Smooth muscle cell (in vitro differentiated cells): ENCODE results near the gene NPFFR2. TPM values are rescaled to one million over a fixed set of nuclear protein-coding genes. Genes with fewer than 3 reads are reported as not detected.
"Not testable (repeated sequence)": the region's sequence is repeated elsewhere in the genome, so short reads cannot be mapped to it uniquely, and the experiment has no call there.

Experiments used
- DNase-seq: peaks from one replicate; lab custom pipeline; 2025; ENCODE audit not compliant: unreplicated experiment; lab: John Stamatoyannopoulos, UW
- H2AFZ ChIP-seq: fragments of 200-600 bp; sonication (generic); 2 replicates; pipeline ENCODE4 v1.6.0; 2016; ENCODE audit warnings: antibody characterized with exemption, low read depth, mild to moderate bottlenecking
- H3F3A ChIP-seq: fragments of 200-600 bp; sonication (generic); 2 replicates; pipeline ENCODE4 v1.6.0; 2017; ENCODE audit warnings: antibody characterized with exemption, low read depth
- H3K27ac ChIP-seq: fragments of 200-600 bp; sonication (generic); 2 replicates; pipeline ENCODE4 v1.5.1; 2016; ENCODE audit warnings: low read depth, mild to moderate bottlenecking
- H3K27me3 ChIP-seq: fragments of 200-600 bp; sonication (generic); 2 replicates; pipeline ENCODE4 v1.6.1; 2016; ENCODE audit warnings: low read depth, mild to moderate bottlenecking
- H3K36me3 ChIP-seq: fragments of 200-600 bp; sonication (generic); 2 replicates; pipeline ENCODE4 v1.5.1; 2016; ENCODE audit warnings: low read depth
- H3K4me1 ChIP-seq: fragments of 200-600 bp; sonication (generic); 2 replicates; pipeline ENCODE4 v1.5.1; 2016; ENCODE audit warnings: low read depth
- H3K4me2 ChIP-seq: fragments of 200-600 bp; sonication (generic); 2 replicates; pipeline ENCODE4 v1.6.0; 2016; ENCODE audit warnings: mild to moderate bottlenecking
- H3K4me3 ChIP-seq: fragments of 200-600 bp; sonication (generic); 2 replicates; pipeline ENCODE4 v1.5.1; 2016; ENCODE audit warnings: mild to moderate bottlenecking
- H3K79me2 ChIP-seq: fragments of 200-600 bp; sonication (generic); 2 replicates; pipeline ENCODE4 v1.6.0; 2016; ENCODE audit warnings: low read depth, mild to moderate bottlenecking
- H3K9ac ChIP-seq: fragments of 200-600 bp; sonication (generic); 2 replicates; pipeline ENCODE4 v1.6.0; 2016; ENCODE audit warnings: low read depth
- H3K9me3 ChIP-seq: fragments of 200-600 bp; sonication (generic); replicated peaks from 2 replicates; pipeline ENCODE4 v1.5.1; 2016; ENCODE audit warnings: low read depth
- H4K20me1 ChIP-seq: fragments of 200-600 bp; sonication (generic); 2 replicates; pipeline ENCODE4 v1.6.0; 2016; ENCODE audit warnings: low read depth
- CTCF ChIP-seq: fragments of 200-600 bp; sonication (generic); IDR thresholded peaks from 2 replicates; pipeline ENCODE4 v1.5.1; 2017; ENCODE audit warnings: borderline replicate concordance, mild to moderate bottlenecking, antibody characterized with exemption; ENCODE audit not compliant: insufficient read depth, poor library complexity, severe bottlenecking
- WGBS: methylation state at CpG from one replicate; pipeline ENCODE4 v1.1.7; 2016; ENCODE audit warnings: low lambda C conversion rate; 5-methylcytosine and 5-hydroxymethylcytosine counted together
- polyA plus RNA-seq: library from polyadenylated mRNA; unstranded; fragments of >200 nt; fragmentation: Nextera tagmentation; extraction: Ambion mirVana; gene quantifications from 2 replicates; pipeline ENCODE4 v1.2.1, GENCODE V29; 2016
- total RNA-seq: library from RNA; depleted of rRNA; stranded (reverse); fragments of >200 nt; gene quantifications from 2 replicates; pipeline ENCODE4 v1.2.3, GENCODE V29; 2014

NPFFR2 gene
- total and polyA plus RNA-seq, 2 experiments from 2014 or later = 0.34 TPM; not detected in 1

- H3K9ac ChIP-seq = no peak overlapping the region
- WGBS = 42% methylated on average over 6 of the region's 6 CpGs
- H3K79me2 ChIP-seq = no peaks in the 10 kb centered on the region
- H3F3A ChIP-seq = no peaks in the 10 kb centered on the region
- H2AFZ ChIP-seq = no peak overlapping the region
- no peaks in the 10 kb centered on the region for H3K36me3 ChIP-seq
- no peaks in the 10 kb centered on the region for H4K20me1 ChIP-seq
- H3K4me3 ChIP-seq = no peak overlapping the region
- H3K27me3 ChIP-seq = no peaks in the 10 kb centered on the region
- no peak for DNase-seq
- TF ChIP-seq CTCF = no peak
- peak overlapping the region; percentile 53 for H3K4me2 ChIP-seq
- H3K9me3 ChIP-seq = no peaks in the 10 kb centered on the region
- H3K27ac ChIP-seq = peak overlapping the region; percentile 38
- peaks cover 13% of the 10 kb centered on the region for H3K4me1 ChIP-seq
Observed at GRCh38 chr4:72136429-72136828, 104.6 kb downstream of the NPFFR2 start.

- not testable (repeated sequence) for H3K27me3 ChIP-seq, H3K79me2 ChIP-seq, H3K4me2 ChIP-seq, H4K20me1 ChIP-seq, DNase-seq, H3K4me3 ChIP-seq, H3K9ac ChIP-seq, H3K36me3 ChIP-seq, H3K9me3 ChIP-seq, H3F3A ChIP-seq, H2AFZ ChIP-seq, H3K27ac ChIP-seq
- peaks cover 13% of the 10 kb centered on the region for H3K4me1 ChIP-seq
- 92% methylated on average over 2 of the region's 2 CpGs for WGBS
Observed at GRCh38 chr4:72139997-72140396, 108.2 kb downstream of the NPFFR2 start.

- Histone ChIP-seq H3K79me2 (no peaks in the 10 kb centered on the region), H3K27ac (no peak overlapping the region), H3K4me2 (no peak overlapping the region), H3K36me3 (no peaks in the 10 kb centered on the region), H2AFZ (no peak overlapping the region), H4K20me1 (no peaks in the 10 kb centered on the region), H3K9me3 (no peaks in the 10 kb centered on the region), H3K4me1 (no peaks in the 10 kb centered on the region), H3K4me3 (no peak overlapping the region), H3F3A (no peaks in the 10 kb centered on the region), H3K9ac (no peak overlapping the region), H3K27me3 (no peaks in the 10 kb centered on the region)
- TF ChIP-seq CTCF = no peak
- DNase-seq = no peak
- WGBS = 87% methylated on average over 2 of the region's 2 CpGs
Observed at GRCh38 chr4:72144241-72144640, 112.4 kb downstream of the NPFFR2 start.

GRCh38 chr4:72152731-72153130, 120.9 kb downstream of the NPFFR2 start:
- no peaks in the 10 kb centered on the region for H3K36me3 ChIP-seq
- no peak overlapping the region for H3K4me2 ChIP-seq
- no peaks in the 10 kb centered on the region for H3K9me3 ChIP-seq

GRCh38 chr4:72153634-72154033, 121.8 kb downstream of the NPFFR2 start:
- H3K36me3 ChIP-seq, H3K9me3 ChIP-seq, H3K4me3 ChIP-seq, H3F3A ChIP-seq, H4K20me1 ChIP-seq, H3K27ac ChIP-seq, H3K79me2 ChIP-seq, H2AFZ ChIP-seq, H3K27me3 ChIP-seq, H3K4me2 ChIP-seq, DNase-seq, H3K9ac ChIP-seq, H3K4me1 ChIP-seq: not testable (repeated sequence)
- 21% methylated on average over 8 of the region's 8 CpGs for WGBS

More at GRCh38 chr4:72152731-72153130, 120.9 kb downstream of the NPFFR2 start:
- no peak for TF ChIP-seq CTCF
- Histone ChIP-seq H2AFZ (no peak overlapping the region), H3K9ac (no peak overlapping the region), H3K79me2 (no peaks in the 10 kb centered on the region), H4K20me1 (no peaks in the 10 kb centered on the region), H3K4me1 (no peaks in the 10 kb centered on the region), H3K4me3 (no peak overlapping the region), H3F3A (no peaks in the 10 kb centered on the region), H3K27ac (no peak overlapping the region), H3K27me3 (no peaks in the 10 kb centered on the region)
- no peak for DNase-seq

- H3K27ac ChIP-seq, H4K20me1 ChIP-seq, H3F3A ChIP-seq, H3K36me3 ChIP-seq, H2AFZ ChIP-seq, DNase-seq, H3K9ac ChIP-seq, H3K4me1 ChIP-seq, H3K79me2 ChIP-seq, H3K27me3 ChIP-seq, H3K9me3 ChIP-seq, H3K4me2 ChIP-seq, H3K4me3 ChIP-seq: not testable (repeated sequence)
- WGBS = 91% methylated on average over 14 of the region's 14 CpGs
Observed at GRCh38 chr4:72169285-72169684, 137.5 kb downstream of the NPFFR2 start.
